ENCODE results near the gene SCAF4. TPM values are rescaled to one million over a fixed set of nuclear protein-coding genes. Genes with fewer than 3 reads are reported as not detected.

The SCAF4 gene
- total RNA-seq, 1 donor from 2014 or later: 23.1 TPM

GRCh38 chr21:31650930-31651329 lies 81.0 kb downstream of the SCAF4 start:
- Mint-ChIP-seq H3K4me1 (ENCODE audit: low read depth) (no peaks in the 10 kb centered on the region), H3K9me3 (ENCODE audit: low read depth) (peaks cover 7% of the 10 kb centered on the region), H3K27me3 (ENCODE audit: low read depth) (no peaks in the 10 kb centered on the region), H3K27ac (ENCODE audit: unreplicated experiment) (no peak overlapping the region), H3K36me3 (ENCODE audit: low read depth) (no peaks in the 10 kb centered on the region), H3K4me3 (ENCODE audit: unreplicated experiment) (no peak overlapping the region)
- no peak for DNase-seq (ENCODE audit: low spot score)
- no peak for TF ChIP-seq CTCF (IDR thresholded peaks at IDR 0.05)

- H3K9me3 Mint-ChIP-seq (ENCODE audit: low read depth): peaks cover 7% of the 10 kb centered on the region
- H3K4me3 Mint-ChIP-seq (ENCODE audit: unreplicated experiment): no peak overlapping the region
- TF ChIP-seq CTCF (IDR thresholded peaks at IDR 0.05): no peak
- no peaks in the 10 kb centered on the region for H3K27me3 Mint-ChIP-seq (ENCODE audit: low read depth)
- no peaks in the 10 kb centered on the region for H3K36me3 Mint-ChIP-seq (ENCODE audit: low read depth)
- H3K4me1 Mint-ChIP-seq (ENCODE audit: low read depth): no peaks in the 10 kb centered on the region
- no peak for DNase-seq (ENCODE audit: low spot score)
- no peak overlapping the region for H3K27ac Mint-ChIP-seq (ENCODE audit: unreplicated experiment)
Measured at GRCh38 chr21:31647650-31648049, 84.3 kb downstream of the SCAF4 start.

- TF ChIP-seq CTCF (IDR thresholded peaks at IDR 0.05): no peak
- DNase-seq (ENCODE audit: low spot score): no peak
- no peaks in the 10 kb centered on the region for H3K36me3 Mint-ChIP-seq (ENCODE audit: low read depth)
- H3K4me3 Mint-ChIP-seq (ENCODE audit: unreplicated experiment): no peak overlapping the region
- H3K27ac Mint-ChIP-seq (ENCODE audit: unreplicated experiment): no peak overlapping the region
- H3K27me3 Mint-ChIP-seq (ENCODE audit: low read depth): no peaks in the 10 kb centered on the region
- no peaks in the 10 kb centered on the region for H3K4me1 Mint-ChIP-seq (ENCODE audit: low read depth)
- peaks cover 2% of the 10 kb centered on the region for H3K9me3 Mint-ChIP-seq (ENCODE audit: low read depth)
Measured at GRCh38 chr21:31644643-31645042, 87.3 kb downstream of the SCAF4 start.

GRCh38 chr21:31641416-31641922 lies 90.4 kb downstream of the SCAF4 start:
- Mint-ChIP-seq H3K4me1 (ENCODE audit: low read depth) (no peaks in the 10 kb centered on the region), H3K9me3 (ENCODE audit: low read depth) (peaks cover 13% of the 10 kb centered on the region), H3K36me3 (ENCODE audit: low read depth) (peaks cover 2% of the 10 kb centered on the region), H3K4me3 (ENCODE audit: unreplicated experiment) (no peak overlapping the region), H3K27me3 (ENCODE audit: low read depth) (no peaks in the 10 kb centered on the region), H3K27ac (ENCODE audit: unreplicated experiment) (no peak overlapping the region)
- TF ChIP-seq CTCF (IDR thresholded peaks at IDR 0.05): no peak
- DNase-seq (ENCODE audit: low spot score): no peak

GRCh38 chr21:31636874-31637273 lies 95.0 kb downstream of the SCAF4 start:
- H3K36me3 Mint-ChIP-seq (ENCODE audit: low read depth): peaks cover 2% of the 10 kb centered on the region
- DNase-seq (ENCODE audit: low spot score): no peak
- peaks cover 13% of the 10 kb centered on the region for H3K9me3 Mint-ChIP-seq (ENCODE audit: low read depth)
- no peaks in the 10 kb centered on the region for H3K4me1 Mint-ChIP-seq (ENCODE audit: low read depth)
- no peak overlapping the region for H3K4me3 Mint-ChIP-seq (ENCODE audit: unreplicated experiment)
- no peaks in the 10 kb centered on the region for H3K27me3 Mint-ChIP-seq (ENCODE audit: low read depth)
- no peak overlapping the region for H3K27ac Mint-ChIP-seq (ENCODE audit: unreplicated experiment)
- no peak for TF ChIP-seq CTCF (IDR thresholded peaks at IDR 0.05)
